GM12878 (cell line): ENCODE measurements around the gene FRMD5. TPM values are rescaled to one million over a fixed set of nuclear protein-coding genes. Genes with fewer than 3 reads are reported as not detected.

Experiments
- ATAC-seq: fragments of 200-7000 bp; cut with Tn5 transposase; 3 replicates; pipeline ENCODE4 v1.9.1; 2020; ENCODE audit warnings: mild to moderate bottlenecking, moderate library complexity
- BruUV-seq: library from RNA; stranded (reverse); fragments of 400-500 nt; replicated peaks from 2 replicates; lab custom pipeline; 2021; lab: Mats Ljungman, UMichigan
- CTCF ChIA-PET: fragments of 300-600 bp; sonication (Branson Sonifier 250); formaldehyde crosslinking; extraction: SDS; loops from one replicate; lab custom pipeline; 2021; ENCODE audit warnings: inconsistent platforms; lab: Yijun Ruan, JAX
- POLR2A ChIA-PET: fragments of 350-600 bp; formaldehyde crosslinking; extraction: SDS; loops from one replicate; lab custom pipeline; 2021; ENCODE audit warnings: inconsistent platforms; lab: Charles Lee
- RAD21 ChIA-PET: fragments of 300-600 bp; sonication (Branson Sonifier 250); formaldehyde crosslinking; loops from one replicate; lab custom pipeline; 2023; ENCODE audit warnings: antibody characterized with exemption; ENCODE audit not compliant: unreplicated experiment; lab: Charles Lee
- SMC1A ChIA-PET: fragments of 300-600 bp; sonication (Branson Sonifier 250); formaldehyde crosslinking; loops from one replicate; lab custom pipeline; 2023; ENCODE audit not compliant: unreplicated experiment, uncharacterized antibody; lab: Charles Lee
- DNase-seq: peaks from one replicate; pipeline ENCODE4 v3.0.0-alpha.2; 2011; ENCODE audit warnings: low read depth, low spot score
- FAIRE-seq: peaks from 3 replicates; lab custom pipeline; 2011; peaks lifted over from hg19 to GRCh38; lab: Jason Lieb, UNC
- H2AFZ ChIP-seq: 2 replicates; pipeline ENCODE4 v1.6.0; 2011; ENCODE audit warnings: low read depth, low read length, control low read depth; ENCODE audit not compliant: control insufficient read depth
- H3K27ac ChIP-seq: 2 replicates; pipeline ENCODE4 v1.5.1; 2011; ENCODE audit warnings: control low read depth; ENCODE audit not compliant: control insufficient read depth, insufficient read depth
- H3K27me3 ChIP-seq, 2 experiments: replicated peaks in 1 of 2; 2 replicates each; pipeline versions ENCODE4 v1.6.0 to v1.6.1; 2011; ENCODE audit warnings: low read length in 1 of 2; ENCODE audit not compliant: control insufficient read depth in 2 of 2, insufficient read depth in 2 of 2
- H3K36me3 ChIP-seq, 2 experiments: 2 replicates each; pipeline ENCODE4 v1.5.1; 2011; ENCODE audit warnings: low read length in 1 of 2; ENCODE audit not compliant: control insufficient read depth in 2 of 2, insufficient read depth in 2 of 2
- H3K4me1 ChIP-seq: 2 replicates; pipeline ENCODE4 v1.6.1; 2011; ENCODE audit warnings: mild to moderate bottlenecking, low read length, moderate library complexity, mixed read lengths; ENCODE audit not compliant: control insufficient read depth, insufficient read depth
- H3K4me2 ChIP-seq: 2 replicates; pipeline ENCODE4 v1.6.0; 2011; ENCODE audit warnings: control low read depth; ENCODE audit not compliant: control insufficient read depth, insufficient read depth
- H3K4me3 ChIP-seq: fragments of 200-600 bp; sonication (generic); 2 replicates; pipeline ENCODE4 v1.5.1; 2016
- H3K79me2 ChIP-seq: 2 replicates; pipeline ENCODE4 v1.6.0; 2011; ENCODE audit warnings: low read length; ENCODE audit not compliant: control insufficient read depth, insufficient read depth
- H3K9ac ChIP-seq: 2 replicates; pipeline ENCODE4 v1.8.0; 2011; ENCODE audit warnings: low read length, control low read depth, mixed read lengths; ENCODE audit not compliant: control insufficient read depth, insufficient read depth
- H3K9me3 ChIP-seq: replicated peaks from 3 replicates; pipeline ENCODE4 v1.5.1; 2011; ENCODE audit warnings: mild to moderate bottlenecking, low read length; ENCODE audit not compliant: control insufficient read depth, insufficient read depth
- H4K20me1 ChIP-seq: 2 replicates; pipeline ENCODE4 v1.6.0; 2011; ENCODE audit not compliant: control insufficient read depth, insufficient read depth
- CHD2 ChIP-seq: IDR thresholded peaks from 2 replicates; pipeline ENCODE4 v1.6.1; 2011; ENCODE audit warnings: low read depth, low read length, improper control_type of control experiment, borderline replicate concordance
- HDAC2 ChIP-seq: fragments of 200-600 bp; sonication (generic); IDR thresholded peaks from 2 replicates; pipeline ENCODE4 v1.6.1; 2017
- MYB ChIP-seq: fragments of 150-350 bp; IDR thresholded peaks from 2 replicates; pipeline ENCODE4 v1.6.1; 2014; ENCODE audit warnings: mild to moderate bottlenecking, low read depth, low read length, borderline replicate concordance
- ZNF24 ChIP-seq: fragments of 450-650 bp; IDR thresholded peaks from 2 replicates; pipeline ENCODE4 v1.6.1; 2017; ENCODE audit warnings: antibody characterized with exemption, mild to moderate bottlenecking
- WGBS: methylation state at CpG from one replicate; pipeline ENCODE4 v1.1.6; 2016; ENCODE audit warnings: low lambda C conversion rate; ENCODE audit not compliant: insufficient replicate concordance, insufficient coverage; ENCODE audit errors: missing lambda C conversion rate; 5-methylcytosine and 5-hydroxymethylcytosine counted together
- in situ Hi-C: fragments of 300-500 bp; cut with MboI; formaldehyde crosslinking; loops from 9 replicates; pipeline ENCODE4 v1.14.3; 2018; ENCODE audit warnings: mixed read lengths
- intact Hi-C: fragments of 100-400 bp; cut with micrococcal nuclease; formaldehyde crosslinking; loops from one replicate; pipeline ENCODE4 v1.14.2; 2022; ENCODE audit not compliant: unreplicated experiment
- polyA plus RNA-seq, 11 experiments: library from polyadenylated mRNA; depleted of rRNA in 4 of 11; unstranded in 6 of 11; stranded (reverse) in 5 of 11; fragments of >200 nt; fragmentation: Nextera tagmentation in 4 of 11; fragmentation: Illumina TruSeq in 1 of 11; extraction: Ambion mirVana in 4 of 11; extraction: Trizol in 1 of 11; gene quantifications; 1 replicate in 1 of 11; 2 replicates in 10 of 11; pipeline versions ENCODE4 v1.2.1 to v1.2.3, GENCODE V29; 2011 to 2016; ENCODE audit warnings: inconsistent platforms in 2 of 11, missing spikeins in 2 of 11, low read depth in 1 of 11
- total RNA-seq, 4 experiments: library from RNA; depleted of rRNA in 3 of 4; stranded (reverse); fragments of >200 nt in 3 of 4; fragmentation: Illumina TruSeq in 1 of 4; extraction: Trizol in 1 of 4; gene quantifications; 2 replicates each; pipeline versions ENCODE4 v1.2.1 to v1.2.3, GENCODE V29; 2013 to 2021

FRMD5 gene
- total and polyA plus RNA-seq, 10 of the 15 experiments (the other 5 are each of a cell fraction or from before 2014, with no cell fraction given) = 0.26 to 6.4 (median 0.68) TPM; not detected in 1

GRCh38 chr15:44144184-44144583 lies 50.9 kb downstream of the FRMD5 start:
- intact Hi-C loops = no loop called here
- H4K20me1 ChIP-seq = no peaks in the 10 kb centered on the region
- H3K36me3 ChIP-seq = no peaks in the 10 kb centered on the region
- H3K27me3 ChIP-seq = no peaks in the 10 kb centered on the region
- H3K9ac ChIP-seq = no peak overlapping the region
- no peak for TF ChIP-seq HDAC2
- no peak for TF ChIP-seq ZNF24
- no peak for TF ChIP-seq CHD2
- in situ Hi-C loops = no loop called here
- no peak overlapping the region for H2AFZ ChIP-seq
- H3K79me2 ChIP-seq = no peaks in the 10 kb centered on the region
- no peaks in the 10 kb centered on the region for H3K4me1 ChIP-seq
- no peak overlapping the region for H3K27ac ChIP-seq
- ChIA-PET RAD21 (interaction anchor here (0.7 kb wide), 1 partner anchor 78 kb away, joined by 3 read pairs; no protein-coding TSS in a partner anchor), SMC1A (interaction anchor here (1.5 kb wide), 1 partner anchor 16 kb away, joined by 4 read pairs; no protein-coding TSS in a partner anchor), POLR2A (no interaction called here), CTCF (interaction anchor here (1.2 kb wide), 1 partner anchor 15 kb away, joined by 3 read pairs; no protein-coding TSS in a partner anchor)
- H3K4me2 ChIP-seq = no peak overlapping the region
- FAIRE-seq (no peak), DNase-seq (no peak), ATAC-seq (no peak)
- 86% methylated on average over 1 of the region's 1 CpG for WGBS
- BruUV-seq = no TSS peak
- no peaks in the 10 kb centered on the region for H3K9me3 ChIP-seq
- H3K4me3 ChIP-seq = no peak overlapping the region

GRCh38 chr15:44137750-44138149 lies 57.3 kb downstream of the FRMD5 start:
- Histone ChIP-seq H2AFZ (no peak overlapping the region), H3K9me3 (no peaks in the 10 kb centered on the region)
- in situ Hi-C loops = no loop called here
- TF ChIP-seq MYB = no peak
- TF ChIP-seq, all 136 proteins: peak for 0
- H3K36me3 ChIP-seq = no peaks in the 10 kb centered on the region
- ATAC-seq (no peak), FAIRE-seq (no peak), DNase-seq (no peak)
- no peaks in the 10 kb centered on the region for H3K27me3 ChIP-seq
- intact Hi-C loops = loop anchor here (10.0 kb wide), 1 partner anchor 57 kb away; the partner anchor contains the start of gene FRMD5
- no peak overlapping the region for H3K4me2 ChIP-seq
- H3K27ac ChIP-seq = no peak overlapping the region
- BruUV-seq = no TSS peak
- CTCF ChIA-PET = no interaction called here
- POLR2A ChIA-PET = no interaction called here
- no peaks in the 10 kb centered on the region for H4K20me1 ChIP-seq
- no peaks in the 10 kb centered on the region for H3K4me1 ChIP-seq
- SMC1A ChIA-PET = interaction anchor here (0.6 kb wide), 1 partner anchor 295 kb away, joined by 4 read pairs; no protein-coding TSS in a partner anchor
- RAD21 ChIA-PET = no interaction called here
- WGBS = 0% methylated on average over 1 of the region's 1 CpG
- H3K4me3 ChIP-seq = no peak overlapping the region
- no peaks in the 10 kb centered on the region for H3K79me2 ChIP-seq
- no peak overlapping the region for H3K9ac ChIP-seq
